Kidney (tissue), 14 donors: ENCODE measurements around the gene RHBDD3. TPM values are rescaled to one million over a fixed set of nuclear protein-coding genes. Genes with fewer than 3 reads are reported as not detected.

Experiments used
- DNase-seq, 5 donors: peaks; one replicate each; pipeline ENCODE4 v3.0.0-alpha.2; 2013 to 2020
- FAIRE-seq: peaks from 2 replicates; lab custom pipeline; 2012; peaks lifted over from hg19 to GRCh38; lab: Jason Lieb, UNC
- H3K27ac ChIP-seq, 2 donors: one replicate each; pipeline ENCODE4 v1.7.0; 2013; ENCODE audit warnings: low read depth in 2 of 2, low read length in 2 of 2, inconsistent platforms in 1 of 2
- H3K27me3 ChIP-seq: one replicate; pipeline ENCODE4 v1.7.1; 2013; ENCODE audit warnings: low read length, inconsistent platforms; ENCODE audit not compliant: control insufficient read depth, insufficient read depth
- H3K36me3 ChIP-seq, 3 donors: one replicate each; pipeline versions ENCODE4 v1.7.0 to v1.7.1; 2013; ENCODE audit warnings: low read length in 3 of 3, control low read depth in 1 of 3, inconsistent platforms in 1 of 3; ENCODE audit not compliant: insufficient read depth in 3 of 3, control insufficient read depth in 2 of 3
- H3K4me1 ChIP-seq, 3 donors: one replicate each; pipeline versions ENCODE4 v1.7.0 to v1.7.1; 2013; ENCODE audit warnings: low read length in 3 of 3, inconsistent platforms in 1 of 3, low read depth in 1 of 3; ENCODE audit not compliant: control insufficient read depth in 2 of 3, insufficient read depth in 2 of 3
- H3K4me3 ChIP-seq, 3 donors: one replicate each; pipeline versions ENCODE4 v1.7.0 to v1.8.1; 2013; ENCODE audit warnings: low read length in 3 of 3, control low read depth in 1 of 3, inconsistent platforms in 1 of 3
- H3K9ac ChIP-seq, 3 donors: one replicate each; pipeline versions ENCODE4 v1.7.0 to v1.7.1; 2013; ENCODE audit warnings: low read length in 3 of 3, control low read depth in 1 of 3, inconsistent platforms in 1 of 3
- H3K9me3 ChIP-seq, 3 donors: one replicate each; pipeline versions ENCODE4 v1.7.0 to v1.7.1; 2013; ENCODE audit warnings: low read length in 3 of 3, control low read depth in 1 of 3, inconsistent platforms in 1 of 3; ENCODE audit not compliant: control insufficient read depth in 2 of 3, insufficient read depth in 1 of 3
- intact Hi-C: fragments of 100-400 bp; cut with DNase I; formaldehyde crosslinking; loops from one replicate; pipeline ENCODE4 v1.11.1; 2022
- polyA plus RNA-seq: library from polyadenylated mRNA; stranded (reverse); fragments of 350-450 nt; fragmentation: Illumina TruSeq; extraction: RNeasy Lipid Tissue Mini Kit (QIAGEN cat#74804); gene quantifications from one replicate; pipeline ENCODE4 v1.2.3, GENCODE V29; 2014; ENCODE audit warnings: low read depth, low replicate concordance; ENCODE audit not compliant: insufficient read depth
- total RNA-seq: library from RNA; stranded (reverse); fragmentation: NEBNext Ultra II Directional; extraction: Animal tissue kit (Norgen Biotek cat#: 25700); gene quantifications from one replicate; pipeline ENCODE4 v1.2.1, GENCODE V29; 2021
- TF ChIP-seq, protein P1 (sequence below): IDR thresholded peaks from 3 replicates; pipeline ENCODE4 v1.5.1; 2012; ENCODE audit warnings: mild to moderate bottlenecking, moderate library complexity, borderline replicate concordance; ENCODE audit not compliant: insufficient read depth; ENCODE audit errors: extremely low read depth
- donor health status: control.
- donor health status: control.
- donor health status: control.
- donor health status: control.
- donor health status: control.
- donor health status: DM: yes; HTN: yes; CAD: no.
- donor health status: Normal renal cell carcinoma (clear cell type).

RHBDD3 gene
- total and polyA plus RNA-seq, 2 donors from 2014 or later, result 19.2 to 26.3 TPM

DNA sequence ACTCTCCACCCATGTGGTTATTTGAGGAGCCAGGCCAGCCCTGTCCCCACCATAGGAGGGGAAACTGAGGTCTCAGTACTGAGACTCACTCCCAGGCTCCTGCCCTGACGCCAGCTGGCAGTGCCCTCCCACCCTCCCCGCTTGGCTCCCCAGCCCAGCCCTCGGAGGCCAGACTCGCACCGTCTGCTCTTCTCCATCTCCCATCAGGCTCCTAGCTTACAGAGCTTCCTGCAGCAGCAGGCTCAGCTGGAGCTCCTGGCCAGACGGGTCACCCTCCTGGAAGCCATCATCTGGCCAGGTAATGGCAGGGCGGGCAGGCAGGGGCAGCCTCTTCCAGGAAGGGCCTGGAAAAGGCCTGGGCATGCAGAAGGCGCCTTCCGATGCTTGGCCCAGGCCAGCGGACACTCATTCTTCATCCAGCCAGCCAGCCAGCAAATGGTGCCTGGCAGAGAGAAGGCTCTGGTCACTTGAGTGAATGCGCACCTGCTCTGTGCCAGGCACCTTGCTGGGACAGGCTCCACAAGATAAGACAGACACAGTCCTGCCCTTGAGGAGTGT, 12.6 kb downstream of the RHBDD3 start:
- FAIRE-seq (no peak), DNase-seq (no peak)
- TF ChIP-seq, protein P1, sequence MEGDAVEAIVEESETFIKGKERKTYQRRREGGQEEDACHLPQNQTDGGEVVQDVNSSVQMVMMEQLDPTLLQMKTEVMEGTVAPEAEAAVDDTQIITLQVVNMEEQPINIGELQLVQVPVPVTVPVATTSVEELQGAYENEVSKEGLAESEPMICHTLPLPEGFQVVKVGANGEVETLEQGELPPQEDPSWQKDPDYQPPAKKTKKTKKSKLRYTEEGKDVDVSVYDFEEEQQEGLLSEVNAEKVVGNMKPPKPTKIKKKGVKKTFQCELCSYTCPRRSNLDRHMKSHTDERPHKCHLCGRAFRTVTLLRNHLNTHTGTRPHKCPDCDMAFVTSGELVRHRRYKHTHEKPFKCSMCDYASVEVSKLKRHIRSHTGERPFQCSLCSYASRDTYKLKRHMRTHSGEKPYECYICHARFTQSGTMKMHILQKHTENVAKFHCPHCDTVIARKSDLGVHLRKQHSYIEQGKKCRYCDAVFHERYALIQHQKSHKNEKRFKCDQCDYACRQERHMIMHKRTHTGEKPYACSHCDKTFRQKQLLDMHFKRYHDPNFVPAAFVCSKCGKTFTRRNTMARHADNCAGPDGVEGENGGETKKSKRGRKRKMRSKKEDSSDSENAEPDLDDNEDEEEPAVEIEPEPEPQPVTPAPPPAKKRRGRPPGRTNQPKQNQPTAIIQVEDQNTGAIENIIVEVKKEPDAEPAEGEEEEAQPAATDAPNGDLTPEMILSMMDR, result no peak
- no peaks in the 10 kb centered on the region for H3K36me3 ChIP-seq
- H3K4me1 ChIP-seq, result no peaks in the 10 kb centered on the region
- H3K9me3 ChIP-seq, result no peaks in the 10 kb centered on the region
- no peak overlapping the region for H3K9ac ChIP-seq
- intact Hi-C loops, result no loop called here
- H3K27me3 ChIP-seq, result no peaks in the 10 kb centered on the region
- no peak overlapping the region for H3K27ac ChIP-seq
- no peak overlapping the region for H3K4me3 ChIP-seq

DNA sequence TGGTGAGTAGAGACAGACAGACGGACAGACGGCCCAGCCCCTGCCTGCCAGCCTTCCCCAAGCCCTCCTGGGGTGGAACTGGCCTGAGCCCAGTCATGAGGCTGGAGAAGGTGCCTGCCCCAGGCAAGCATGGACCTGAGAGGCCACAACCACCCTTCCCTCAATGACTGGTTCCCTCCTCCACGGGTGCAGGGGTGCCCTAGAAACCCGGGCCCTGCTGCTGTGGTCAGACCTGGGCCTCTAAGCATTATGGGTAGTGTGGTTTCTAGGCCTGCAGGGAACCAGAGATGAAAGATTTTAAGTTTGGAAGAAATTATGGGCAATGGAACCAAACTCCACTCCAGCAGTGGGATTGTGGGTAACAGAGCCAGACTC, 13.5 kb downstream of the RHBDD3 start:
- Histone ChIP-seq H3K27me3 (no peaks in the 10 kb centered on the region), H3K4me1 (no peaks in the 10 kb centered on the region), H3K4me3 (no peak overlapping the region), H3K27ac (no peak overlapping the region), H3K36me3 (no peaks in the 10 kb centered on the region), H3K9me3 (no peaks in the 10 kb centered on the region), H3K9ac (no peak overlapping the region)
- FAIRE-seq (no peak), DNase-seq (no peak)
- intact Hi-C loops, result no loop called here
- TF ChIP-seq, protein P1, result no peak

DNA sequence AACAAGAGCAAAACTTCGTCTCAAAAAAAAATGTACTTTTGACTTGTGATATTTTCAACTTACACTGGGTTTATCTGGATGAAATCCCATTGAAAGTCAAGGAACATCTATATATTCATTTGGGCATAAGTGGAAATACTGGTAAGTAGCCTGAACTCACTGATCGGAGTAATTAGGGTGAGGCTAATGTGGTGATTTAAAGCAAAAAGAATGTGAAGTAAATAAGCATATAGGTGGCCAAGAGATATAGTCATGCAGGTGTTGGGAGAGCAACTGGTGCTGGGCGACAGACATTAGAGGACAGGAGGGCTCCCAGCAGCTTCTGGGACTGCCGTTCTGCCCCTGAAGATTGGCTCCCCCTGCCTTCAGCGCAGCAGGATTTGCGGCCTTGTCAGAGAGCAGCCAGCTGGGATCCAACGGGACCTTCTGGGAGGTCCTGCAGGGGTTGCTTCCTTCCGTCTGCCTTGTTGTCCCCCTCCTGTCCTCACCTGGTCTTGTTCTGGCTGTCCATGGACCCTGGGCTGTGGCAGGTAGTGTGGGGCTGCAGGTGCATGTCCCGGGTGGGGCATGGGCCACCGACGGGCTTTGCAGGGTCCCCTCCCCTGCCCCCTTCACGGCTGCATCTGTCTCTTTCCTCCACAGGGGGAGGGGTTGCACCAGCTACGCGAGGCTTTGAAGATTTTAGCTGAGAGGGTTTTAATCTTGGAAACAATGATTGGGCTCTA, 14.1 kb downstream of the RHBDD3 start:
- Histone ChIP-seq H3K9me3 (no peaks in the 10 kb centered on the region), H3K36me3 (no peaks in the 10 kb centered on the region), H3K4me3 (no peak overlapping the region), H3K9ac (no peak overlapping the region), H3K27ac (no peak overlapping the region), H3K4me1 (no peaks in the 10 kb centered on the region), H3K27me3 (no peaks in the 10 kb centered on the region)
- peak in 1 of 5 donors; percentile 27 for DNase-seq
- intact Hi-C loops, result no loop called here
- TF ChIP-seq, protein P1, result no peak
- FAIRE-seq, result no peak
